ENCODE measurements around the gene KLHL24.

DNA sequence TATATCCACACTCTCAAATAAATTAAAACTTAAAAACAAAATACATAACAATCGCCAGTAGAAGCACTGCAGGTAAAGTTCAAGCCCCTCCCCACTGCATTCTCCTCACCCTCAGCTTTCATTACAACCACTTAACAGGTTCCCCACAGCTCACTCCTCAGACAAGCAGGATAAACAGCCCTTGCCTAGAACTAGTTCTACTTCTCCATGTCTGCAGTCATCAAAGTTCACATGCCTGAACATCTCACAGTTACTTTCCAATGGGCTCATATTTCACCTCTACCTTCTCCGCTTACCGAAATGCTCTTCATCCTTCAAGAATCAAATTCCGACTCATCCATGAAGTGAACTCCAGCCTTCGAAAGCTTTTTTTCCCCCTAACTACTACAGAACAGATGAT lies 66.3 kb downstream of the KLHL24 start:
- TF ChIP-seq, protein P1, sequence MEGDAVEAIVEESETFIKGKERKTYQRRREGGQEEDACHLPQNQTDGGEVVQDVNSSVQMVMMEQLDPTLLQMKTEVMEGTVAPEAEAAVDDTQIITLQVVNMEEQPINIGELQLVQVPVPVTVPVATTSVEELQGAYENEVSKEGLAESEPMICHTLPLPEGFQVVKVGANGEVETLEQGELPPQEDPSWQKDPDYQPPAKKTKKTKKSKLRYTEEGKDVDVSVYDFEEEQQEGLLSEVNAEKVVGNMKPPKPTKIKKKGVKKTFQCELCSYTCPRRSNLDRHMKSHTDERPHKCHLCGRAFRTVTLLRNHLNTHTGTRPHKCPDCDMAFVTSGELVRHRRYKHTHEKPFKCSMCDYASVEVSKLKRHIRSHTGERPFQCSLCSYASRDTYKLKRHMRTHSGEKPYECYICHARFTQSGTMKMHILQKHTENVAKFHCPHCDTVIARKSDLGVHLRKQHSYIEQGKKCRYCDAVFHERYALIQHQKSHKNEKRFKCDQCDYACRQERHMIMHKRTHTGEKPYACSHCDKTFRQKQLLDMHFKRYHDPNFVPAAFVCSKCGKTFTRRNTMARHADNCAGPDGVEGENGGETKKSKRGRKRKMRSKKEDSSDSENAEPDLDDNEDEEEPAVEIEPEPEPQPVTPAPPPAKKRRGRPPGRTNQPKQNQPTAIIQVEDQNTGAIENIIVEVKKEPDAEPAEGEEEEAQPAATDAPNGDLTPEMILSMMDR (IDR thresholded peaks at IDR 0.05; ENCODE audit: low read depth, low read length, poor library complexity, severe bottlenecking) = no peak
- no peak for TF ChIP-seq EZH2phosphoT487 (IDR thresholded peaks at IDR 0.05; ENCODE audit: borderline replicate concordance, low read length)

Data from DOHH2 (cell line).